Activated CD8-positive, alpha-beta memory T cell treated with anti-CD3 and anti-CD28 coated beads, Interleukin-2, amount 50 U/mL, for 48 hours (primary cell): ENCODE data around the gene ALDH9A1.
A peak's percentile ranks its signal among the peaks of the same experiment; 100 is the strongest.
"Not testable (repeated sequence)": the region's sequence is repeated elsewhere in the genome, so short reads cannot be mapped to it uniquely, and the experiment has no call there.

Experiments used
- DNase-seq: peaks from one replicate; pipeline ENCODE4 v3.0.0-alpha.2; 2020

The ALDH9A1 gene

GRCh38 chr1:165697881-165698760 lies at the start of gene ALDH9A1:
Gene ALDH9A1 (minus strand): TSS chr1:165698562. CDS start chr1:165698558, 4 bp downstream.
- peak; percentile 93 for DNase-seq

GRCh38 chr1:165747632-165748447 lies 49.5 kb upstream of the ALDH9A1 start:
- DNase-seq, result no peak

GRCh38 chr1:165744913-165745312 lies 46.6 kb upstream of the ALDH9A1 start:
- not testable (repeated sequence) for DNase-seq

- DNase-seq, result no peak
Measured at GRCh38 chr1:165742194-165742593, 43.8 kb upstream of the ALDH9A1 start.

GRCh38 chr1:165738794-165739193 lies 40.4 kb upstream of the ALDH9A1 start:
- DNase-seq, result no peak

GRCh38 chr1:165737196-165737595 lies 38.8 kb upstream of the ALDH9A1 start:
- no peak for DNase-seq

GRCh38 chr1:165734906-165735305 lies 36.5 kb upstream of the ALDH9A1 start:
- DNase-seq, result no peak

GRCh38 chr1:165726841-165727240 lies 28.5 kb upstream of the ALDH9A1 start:
- DNase-seq, result no peak

- DNase-seq, result no peak
Measured at GRCh38 chr1:165726169-165726568, 27.8 kb upstream of the ALDH9A1 start.

GRCh38 chr1:165717918-165718515 lies 19.7 kb upstream of the ALDH9A1 start:
- DNase-seq, result no peak

- DNase-seq, result not testable (repeated sequence)
Measured at GRCh38 chr1:165716265-165717051, 18.1 kb upstream of the ALDH9A1 start.

- no peak for DNase-seq
Measured at GRCh38 chr1:165712764-165713163, 14.4 kb upstream of the ALDH9A1 start.

- DNase-seq, result no peak
Measured at GRCh38 chr1:165707984-165708706, 9.8 kb upstream of the ALDH9A1 start.

GRCh38 chr1:165703648-165704047 lies 5.3 kb upstream of the ALDH9A1 start:
- no peak for DNase-seq

- DNase-seq, result not testable (repeated sequence)
Measured at GRCh38 chr1:165701922-165702321, 3.6 kb upstream of the ALDH9A1 start.

- no peak for DNase-seq
Measured at GRCh38 chr1:165699577-165699976, 1.2 kb upstream of the ALDH9A1 start.

- no peak for DNase-seq
Measured at GRCh38 chr1:165698761-165699052, 345 bp upstream of the ALDH9A1 start.

GRCh38 chr1:165697491-165697880 lies 876 bp downstream of the ALDH9A1 start:
- DNase-seq, result no peak

- DNase-seq, result no peak
Measured at GRCh38 chr1:165696625-165697100, 1.7 kb downstream of the ALDH9A1 start.

GRCh38 chr1:165695031-165695430 lies 3.3 kb downstream of the ALDH9A1 start:
- no peak for DNase-seq

GRCh38 chr1:165688046-165688445 lies 10.3 kb downstream of the ALDH9A1 start:
- no peak for DNase-seq

- no peak for DNase-seq
Measured at GRCh38 chr1:165686971-165687433, 11.4 kb downstream of the ALDH9A1 start.
